MM.1S (cell line): ENCODE measurements around the gene FAM114A1.

Source experiments
- DNase-seq: peaks from one replicate; pipeline ENCODE4 v3.0.0-alpha.2; 2015
- H2AFZ ChIP-seq: fragments of 300-600 bp; sonication (generic); 2 replicates; pipeline ENCODE4 v1.6.0; 2016; ENCODE audit warnings: antibody characterized with exemption, low read length
- H3F3A ChIP-seq: fragments of 300-600 bp; sonication (generic); 2 replicates; pipeline ENCODE4 v1.6.1; 2016; ENCODE audit warnings: mild to moderate bottlenecking, antibody characterized with exemption, low read length, moderate library complexity, mixed read lengths; ENCODE audit not compliant: insufficient read depth
- H3K27ac ChIP-seq: fragments of 300-600 bp; sonication (generic); 2 replicates; pipeline ENCODE4 v1.5.1; 2016; ENCODE audit warnings: mild to moderate bottlenecking, low read length
- H3K27me3 ChIP-seq: fragments of 300-600 bp; sonication (generic); replicated peaks from 2 replicates; pipeline ENCODE4 v1.6.0; 2016; ENCODE audit warnings: low read length; ENCODE audit not compliant: insufficient read depth
- H3K36me3 ChIP-seq: fragments of 300-600 bp; sonication (generic); replicated peaks from 2 replicates; pipeline ENCODE4 v1.6.1; 2016; ENCODE audit warnings: mild to moderate bottlenecking, low read length, mixed read lengths; ENCODE audit not compliant: insufficient read depth
- H3K4me1 ChIP-seq: fragments of 300-600 bp; sonication (generic); 2 replicates; pipeline ENCODE4 v1.6.1; 2016; ENCODE audit warnings: low read length, mixed read lengths
- H3K4me2 ChIP-seq: fragments of 300-600 bp; sonication (generic); 2 replicates; pipeline ENCODE4 v1.6.0; 2016; ENCODE audit warnings: low read depth, low read length
- H3K4me3 ChIP-seq: fragments of 300-600 bp; sonication (generic); 2 replicates; pipeline ENCODE4 v1.5.1; 2016; ENCODE audit warnings: low read length, mixed read lengths
- H3K79me2 ChIP-seq: fragments of 300-600 bp; sonication (generic); 2 replicates; pipeline ENCODE4 v1.6.1; 2016; ENCODE audit warnings: mixed run types, low read length, mixed read lengths
- H3K9ac ChIP-seq: fragments of 300-600 bp; sonication (generic); 2 replicates; pipeline ENCODE4 v1.6.1; 2016; ENCODE audit warnings: low read length, mixed read lengths
- H3K9me2 ChIP-seq: fragments of 300-600 bp; sonication (generic); replicated peaks from 2 replicates; pipeline ENCODE4 v1.6.1; 2016; ENCODE audit warnings: mild to moderate bottlenecking, low read length, mixed read lengths; ENCODE audit not compliant: insufficient read depth
- H3K9me3 ChIP-seq: fragments of 300-600 bp; sonication (generic); replicated peaks from 2 replicates; pipeline ENCODE4 v1.6.1; 2016; ENCODE audit warnings: mild to moderate bottlenecking, low read length, mixed read lengths; ENCODE audit not compliant: insufficient read depth
- H4K20me1 ChIP-seq: fragments of 300-600 bp; sonication (generic); 2 replicates; pipeline ENCODE4 v1.6.1; 2016; ENCODE audit warnings: mild to moderate bottlenecking, low read length, moderate library complexity, mixed read lengths; ENCODE audit not compliant: insufficient read depth
- CTCF ChIP-seq: fragments of 300-600 bp; sonication (generic); IDR thresholded peaks from 2 replicates; pipeline ENCODE4 v1.5.1; 2016; ENCODE audit warnings: antibody characterized with exemption, low read length, mixed read lengths
- EZH2 ChIP-seq: fragments of 300-600 bp; sonication (generic); optimal IDR thresholded peaks from 2 replicates; pipeline ENCODE3; 2017; ENCODE audit warnings: low read depth, mild to moderate bottlenecking, antibody characterized with exemption, low read length, mixed read lengths
- EZH2phosphoT487 ChIP-seq: fragments of 300-600 bp; sonication (generic); IDR thresholded peaks from 2 replicates; pipeline ENCODE4 v1.6.1; 2018; ENCODE audit warnings: antibody characterized with exemption, low read length

Gene FAM114A1

GRCh38 chr4:38894322-38894982 is 26.8 kb downstream of the FAM114A1 start:
- Histone ChIP-seq H3K79me2 (no peaks in the 10 kb centered on the region), H3K27ac (no peak overlapping the region), H3K36me3 (no peaks in the 10 kb centered on the region), H3F3A (no peaks in the 10 kb centered on the region), H3K9me2 (no peaks in the 10 kb centered on the region), H3K27me3 (no peaks in the 10 kb centered on the region), H3K4me1 (0 out of 2 replicates have a peak, but pooled peaks cover 3% of the 10 kb centered on the region), H2AFZ (no peak overlapping the region), H3K9me3 (no peaks in the 10 kb centered on the region), H3K4me3 (no peak overlapping the region), H3K9ac (no peak overlapping the region), H3K4me2 (no peak overlapping the region), H4K20me1 (no peaks in the 10 kb centered on the region)
- DNase-seq, result no peak
- TF ChIP-seq CTCF, result no peak
- no peak for TF ChIP-seq EZH2
- no peak for TF ChIP-seq EZH2phosphoT487

- Histone ChIP-seq H3K36me3 (no peaks in the 10 kb centered on the region), H4K20me1 (no peaks in the 10 kb centered on the region), H3K4me3 (no peak overlapping the region), H3K79me2 (no peaks in the 10 kb centered on the region), H2AFZ (no peak overlapping the region), H3K4me2 (no peak overlapping the region), H3K9me2 (no peaks in the 10 kb centered on the region), H3K4me1 (no peaks in the 10 kb centered on the region), H3K27ac (no peak overlapping the region), H3F3A (no peaks in the 10 kb centered on the region), H3K9ac (no peak overlapping the region), H3K9me3 (no peaks in the 10 kb centered on the region), H3K27me3 (no peaks in the 10 kb centered on the region)
- TF ChIP-seq CTCF (no peak), EZH2 (no peak), EZH2phosphoT487 (no peak)
- no peak for DNase-seq
Measured at GRCh38 chr4:38896940-38897339, 29.3 kb downstream of the FAM114A1 start.

GRCh38 chr4:38898245-38898644 is 30.6 kb downstream of the FAM114A1 start:
- H3F3A ChIP-seq, result no peaks in the 10 kb centered on the region
- TF ChIP-seq EZH2 (no peak), CTCF (no peak)
- no peak overlapping the region for H3K4me2 ChIP-seq
- H3K36me3 ChIP-seq, result no peaks in the 10 kb centered on the region
- DNase-seq, result no peak
- no peak overlapping the region for H3K27ac ChIP-seq
- H4K20me1 ChIP-seq, result no peaks in the 10 kb centered on the region
- no peak overlapping the region for H2AFZ ChIP-seq
- H3K9me3 ChIP-seq, result no peaks in the 10 kb centered on the region
- H3K27me3 ChIP-seq, result no peaks in the 10 kb centered on the region
- no peaks in the 10 kb centered on the region for H3K79me2 ChIP-seq
- no peaks in the 10 kb centered on the region for H3K4me1 ChIP-seq
- no peak overlapping the region for H3K4me3 ChIP-seq
- no peaks in the 10 kb centered on the region for H3K9me2 ChIP-seq
- no peak overlapping the region for H3K9ac ChIP-seq
